Activated CD4-positive, alpha-beta memory T cell treated with anti-CD3 and anti-CD28 coated beads for 36 hours (primary cell): ENCODE measurements around the gene NSUN3. TPM values are rescaled to one million over a fixed set of nuclear protein-coding genes. Genes with fewer than 3 reads are reported as not detected.

Experiments
- CTCF ChIA-PET: fragments of 350-600 bp; sonication (Branson Sonifier 250); formaldehyde crosslinking; loops from one replicate; lab custom pipeline; 2021; ENCODE audit warnings: antibody characterized with exemption, inconsistent platforms; lab: Charles Lee
- POLR2A ChIA-PET: fragments of 350-600 bp; sonication (Branson Sonifier 250); formaldehyde crosslinking; loops from one replicate; lab custom pipeline; 2021; ENCODE audit warnings: antibody characterized with exemption; lab: Charles Lee
- DNase-seq: peaks from one replicate; pipeline ENCODE4 v3.0.0-alpha.2; 2020
- H3K27ac Mint-ChIP-seq: one replicate; pipeline ENCODE4 v1.8.0; 2021; ENCODE audit warnings: mixed read lengths
- H3K27me3 Mint-ChIP-seq: one replicate; pipeline ENCODE4 v1.8.0; 2021; ENCODE audit warnings: mixed read lengths
- H3K36me3 Mint-ChIP-seq: one replicate; pipeline ENCODE4 v1.8.0; 2021; ENCODE audit warnings: mixed read lengths
- H3K4me1 Mint-ChIP-seq: one replicate; pipeline ENCODE4 v1.8.0; 2021; ENCODE audit warnings: low read depth, mixed read lengths
- H3K4me3 Mint-ChIP-seq: one replicate; pipeline ENCODE4 v1.8.0; 2021; ENCODE audit warnings: mild to moderate bottlenecking, mixed read lengths
- H3K9me3 Mint-ChIP-seq: one replicate; pipeline ENCODE4 v1.8.0; 2021; ENCODE audit warnings: mixed read lengths
- intact Hi-C: fragments of 100-400 bp; cut with micrococcal nuclease; formaldehyde crosslinking; loops from one replicate; pipeline ENCODE4 v1.15.1; 2023
- total RNA-seq, 2 experiments: library from RNA; stranded (reverse); gene quantifications; one replicate each; pipeline ENCODE4 v1.2.3, GENCODE V29; 2021

The NSUN3 gene
- total RNA-seq, 2 experiments from 2014 or later = 15.3 to 16.2 TPM

DNA sequence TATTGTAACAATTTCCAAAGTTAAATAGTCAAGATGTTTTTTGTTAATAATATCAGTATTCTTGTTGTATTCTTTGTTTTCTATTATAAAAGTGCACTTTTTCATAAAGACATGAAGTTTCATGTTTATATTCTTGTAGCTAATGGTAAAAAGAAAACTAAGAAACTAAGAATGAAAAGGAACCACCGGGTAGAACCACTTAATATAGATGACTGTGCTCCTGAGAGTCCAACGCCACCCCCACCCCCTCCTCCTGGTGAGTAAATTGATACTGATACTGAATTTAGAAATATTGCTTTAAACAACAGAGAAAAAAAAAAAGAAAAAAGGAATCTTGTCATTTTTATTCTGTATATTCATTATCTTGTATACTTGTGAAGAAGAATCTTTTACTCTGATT lies 13.6 kb upstream of the NSUN3 start:
- CTCF ChIA-PET = interaction anchor here (1.0 to 2.0 kb wide), 2 partner anchors 12 to 13 kb away, joined by 5 read pairs; partner anchors contain the start of genes DHFR2 and NSUN3

DNA sequence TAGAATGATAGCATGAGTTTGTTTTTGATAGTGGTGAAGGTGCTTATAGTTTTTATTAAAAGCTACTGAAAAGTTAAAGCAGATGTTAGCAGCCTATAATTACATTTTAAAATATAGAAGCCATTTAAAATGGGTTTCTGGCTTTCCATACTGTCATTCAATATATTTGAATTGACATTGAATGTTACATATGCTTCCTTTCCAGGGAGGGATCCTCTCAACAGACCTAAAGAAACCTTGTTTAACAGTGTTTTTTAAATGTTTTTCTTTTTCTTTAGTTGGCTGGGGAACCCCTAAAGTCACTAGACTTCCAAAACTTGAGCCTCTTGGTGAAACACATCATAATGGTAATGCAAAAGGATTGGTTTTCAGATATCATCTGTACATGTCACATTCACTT lies 12.3 kb upstream of the NSUN3 start:
- Mint-ChIP-seq H3K27me3 (no peaks in the 10 kb centered on the region), H3K27ac (no peak overlapping the region), H3K36me3 (peaks cover 2% of the 10 kb centered on the region), H3K9me3 (no peaks in the 10 kb centered on the region), H3K4me1 (no peaks in the 10 kb centered on the region), H3K4me3 (no peak overlapping the region)
- intact Hi-C loops = no loop called here
- ChIA-PET POLR2A (no interaction called here), CTCF (no interaction called here)
- no peak for DNase-seq

More for the DNA sequence above, 13.6 kb upstream of the NSUN3 start:
- intact Hi-C loops = no loop called here
- Mint-ChIP-seq H3K27me3 (no peaks in the 10 kb centered on the region), H3K27ac (no peak overlapping the region), H3K9me3 (no peaks in the 10 kb centered on the region), H3K4me3 (no peak overlapping the region), H3K4me1 (no peaks in the 10 kb centered on the region), H3K36me3 (peaks cover 7% of the 10 kb centered on the region)
- POLR2A ChIA-PET = no interaction called here
- peak; percentile 30 for DNase-seq

DNA sequence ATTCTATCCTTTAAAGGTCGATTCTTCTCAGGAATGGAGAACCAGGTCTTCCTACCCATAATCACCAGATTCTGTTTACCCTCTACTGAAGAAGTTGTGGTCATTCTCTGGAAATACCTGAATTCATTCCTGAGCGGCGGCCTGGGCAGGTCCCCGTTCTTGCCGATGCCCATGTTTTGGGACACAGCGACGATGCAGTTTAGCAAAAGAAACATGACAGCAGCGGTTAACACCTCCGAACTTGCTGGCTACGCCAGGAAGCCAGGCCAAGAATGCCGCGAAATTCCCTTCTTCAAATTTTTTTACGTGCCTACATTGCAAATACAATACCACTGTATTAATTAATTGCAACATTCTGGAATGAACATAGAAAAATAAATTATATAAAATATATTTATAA lies 1.6 kb upstream of the NSUN3 start:
- H3K9me3 Mint-ChIP-seq = no peaks in the 10 kb centered on the region
- H3K4me1 Mint-ChIP-seq = peaks cover 38% of the 10 kb centered on the region
- CTCF ChIA-PET = no interaction called here
- H3K4me3 Mint-ChIP-seq = no peak overlapping the region
- no peak for DNase-seq
- POLR2A ChIA-PET = no interaction called here
- intact Hi-C loops = no loop called here
- H3K36me3 Mint-ChIP-seq = peaks cover 27% of the 10 kb centered on the region
- H3K27ac Mint-ChIP-seq = no peak overlapping the region
- H3K27me3 Mint-ChIP-seq = no peaks in the 10 kb centered on the region

DNA sequence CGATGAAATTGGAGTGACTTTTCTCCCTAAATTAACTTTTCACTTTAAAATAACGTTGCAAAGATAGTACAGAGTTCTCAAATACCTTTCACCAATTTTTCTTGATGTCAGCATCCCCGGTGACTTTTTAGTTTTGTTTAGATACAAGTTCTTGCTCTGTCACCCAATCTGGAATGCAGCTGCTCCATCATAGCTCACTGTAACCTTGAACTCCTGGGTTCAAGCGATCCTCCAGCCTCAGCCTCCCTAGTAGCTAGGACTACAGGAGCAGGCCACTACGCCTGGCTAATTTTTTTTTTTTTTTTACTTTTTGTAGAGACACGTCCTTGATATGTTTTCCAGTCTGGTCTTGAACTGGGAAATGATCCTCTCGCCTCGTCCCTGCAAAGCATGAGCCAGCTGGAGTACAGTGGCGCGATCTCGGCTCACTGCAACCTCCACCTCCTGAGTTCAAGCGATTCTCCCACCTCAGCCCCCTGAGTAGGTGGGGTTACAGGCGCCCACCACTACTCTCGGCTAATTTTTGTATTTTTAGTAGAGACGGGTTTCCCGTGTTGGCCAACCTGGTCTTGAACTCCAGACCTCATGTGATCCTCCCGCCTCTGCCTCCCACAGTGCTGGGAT lies 747 bp downstream of the NSUN3 start:
- Mint-ChIP-seq H3K27ac (peak overlapping the region; percentile 99), H3K9me3 (peaks cover 9% of the 10 kb centered on the region), H3K27me3 (no peaks in the 10 kb centered on the region), H3K36me3 (peaks cover 40% of the 10 kb centered on the region), H3K4me1 (peaks cover 51% of the 10 kb centered on the region), H3K4me3 (peak overlapping the region; percentile 96)
- intact Hi-C loops = no loop called here
- no peak for DNase-seq
- CTCF ChIA-PET = interaction anchor here (0.7 to 3.1 kb wide), 6 partner anchors 14 to 1859 kb away, joined by 3 to 12 read pairs (median 4); partner anchors contain the start of gene PROS1
- POLR2A ChIA-PET = interaction anchor here (0.5 to 1.7 kb wide), 2 partner anchors 16 to 52 kb away, joined by 3 to 5 read pairs; no protein-coding TSS in a partner anchor

DNA sequence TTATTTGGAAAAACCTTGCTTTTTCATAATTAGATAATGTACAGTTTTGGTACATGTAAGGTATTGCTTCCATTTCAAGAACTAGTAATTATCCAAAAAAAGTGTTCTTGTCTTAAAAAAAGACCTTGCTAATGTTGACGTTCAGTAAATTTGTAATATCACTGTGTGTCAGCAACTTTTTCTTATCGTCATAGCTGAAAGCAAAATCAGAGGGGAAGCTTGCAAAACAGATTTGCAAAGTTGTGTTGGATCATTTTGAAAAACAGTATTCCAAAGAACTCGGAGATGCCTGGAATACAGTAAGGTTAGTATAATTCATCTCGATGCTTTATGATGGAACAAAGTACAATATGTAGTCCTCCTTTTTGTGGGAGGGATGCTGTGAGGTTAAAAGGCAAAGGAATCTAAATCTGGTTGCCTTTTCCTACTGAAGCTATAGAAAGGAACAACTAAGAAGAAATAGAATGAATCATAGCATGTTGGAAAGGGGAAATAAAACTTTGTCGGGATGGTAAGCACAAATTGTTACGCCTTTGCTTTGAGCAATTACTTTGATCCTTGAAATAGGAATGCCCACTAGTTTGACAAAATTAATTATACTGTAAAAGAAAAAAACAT lies 1.5 kb downstream of the NSUN3 start:
- Mint-ChIP-seq H3K27ac (peak overlapping the region; percentile 99), H3K4me3 (peak overlapping the region; percentile 96), H3K36me3 (peaks cover 42% of the 10 kb centered on the region), H3K27me3 (no peaks in the 10 kb centered on the region), H3K4me1 (peaks cover 57% of the 10 kb centered on the region), H3K9me3 (peaks cover 9% of the 10 kb centered on the region)
- ChIA-PET POLR2A (no interaction called here), CTCF (interaction anchor here (0.7 to 3.1 kb wide), 3 partner anchors 53 to 91 kb away, joined by 3 to 12 read pairs (median 4); partner anchors contain the start of gene PROS1)
- no peak for DNase-seq
- intact Hi-C loops = no loop called here

DNA sequence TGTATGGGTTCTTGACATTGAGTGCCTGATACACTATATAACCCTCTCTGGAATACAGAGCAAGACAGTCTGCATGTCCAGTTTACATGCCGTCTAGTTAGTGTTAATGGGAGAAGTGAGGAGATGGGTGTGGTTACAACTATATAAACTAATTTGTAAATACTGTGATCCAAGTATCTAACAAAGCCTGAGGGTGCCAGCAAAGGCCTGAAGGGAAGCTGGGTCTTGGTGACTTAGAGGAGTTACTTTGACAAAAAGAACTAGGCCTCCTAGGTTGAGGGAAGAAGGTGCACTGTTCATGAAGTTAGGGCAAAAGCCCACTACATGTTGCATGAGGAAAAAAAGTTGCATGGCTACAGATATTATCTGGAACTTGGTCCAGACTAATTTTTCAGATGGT lies 2.3 kb downstream of the NSUN3 start:
- Mint-ChIP-seq H3K36me3 (peaks cover 42% of the 10 kb centered on the region), H3K4me3 (peak overlapping the region; percentile 29), H3K27me3 (no peaks in the 10 kb centered on the region), H3K9me3 (peaks cover 9% of the 10 kb centered on the region), H3K27ac (no peak overlapping the region), H3K4me1 (peaks cover 59% of the 10 kb centered on the region)
- ChIA-PET POLR2A (no interaction called here), CTCF (interaction anchor here (1.6 to 2.3 kb wide), 3 partner anchors 27 to 57 kb away, joined by 3 to 7 read pairs (median 6); no protein-coding TSS in a partner anchor)
- no peak for DNase-seq
- intact Hi-C loops = no loop called here

DNA sequence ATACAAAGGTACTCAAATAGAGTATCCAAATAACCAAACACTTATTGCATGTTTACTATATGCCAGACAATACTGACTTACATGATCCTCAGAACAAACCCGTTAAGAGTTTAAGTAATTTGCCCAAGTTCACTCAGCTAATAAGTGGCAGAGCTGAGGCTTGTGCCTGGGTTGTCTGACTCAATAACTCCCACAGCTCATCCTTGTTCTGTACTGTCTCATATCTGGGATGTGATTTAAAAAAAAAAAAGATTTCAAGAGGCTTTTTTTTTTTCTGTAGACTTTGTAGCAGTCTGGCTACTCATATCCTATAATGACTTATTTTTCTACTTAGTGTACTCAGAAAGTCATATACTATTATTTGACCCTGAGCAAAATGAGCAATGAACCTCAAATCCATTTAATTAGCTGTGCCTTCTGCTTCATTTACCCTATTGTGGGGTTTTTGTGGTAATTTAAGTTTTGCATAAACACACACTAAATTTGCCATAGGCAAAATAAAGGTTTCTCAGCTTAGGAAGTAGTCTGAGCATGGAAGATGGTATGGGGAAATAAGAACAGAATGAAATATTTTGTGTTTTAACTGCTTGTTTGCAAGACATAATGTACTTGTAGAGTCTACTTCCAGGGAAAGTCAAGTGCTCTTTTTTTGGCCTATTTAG lies 3.1 kb downstream of the NSUN3 start:
- Mint-ChIP-seq H3K9me3 (peaks cover 9% of the 10 kb centered on the region), H3K27me3 (no peaks in the 10 kb centered on the region), H3K36me3 (peaks cover 34% of the 10 kb centered on the region), H3K4me1 (peaks cover 61% of the 10 kb centered on the region), H3K27ac (no peak overlapping the region), H3K4me3 (no peak overlapping the region)
- DNase-seq = peak; percentile 32
- intact Hi-C loops = loop anchor here (1.0 kb wide), 1 partner anchor 55 kb away; no protein-coding TSS in a partner anchor
- CTCF ChIA-PET = interaction anchor here (1.6 to 2.3 kb wide), 3 partner anchors 28 to 58 kb away, joined by 3 to 7 read pairs (median 6); no protein-coding TSS in a partner anchor
- POLR2A ChIA-PET = no interaction called here

DNA sequence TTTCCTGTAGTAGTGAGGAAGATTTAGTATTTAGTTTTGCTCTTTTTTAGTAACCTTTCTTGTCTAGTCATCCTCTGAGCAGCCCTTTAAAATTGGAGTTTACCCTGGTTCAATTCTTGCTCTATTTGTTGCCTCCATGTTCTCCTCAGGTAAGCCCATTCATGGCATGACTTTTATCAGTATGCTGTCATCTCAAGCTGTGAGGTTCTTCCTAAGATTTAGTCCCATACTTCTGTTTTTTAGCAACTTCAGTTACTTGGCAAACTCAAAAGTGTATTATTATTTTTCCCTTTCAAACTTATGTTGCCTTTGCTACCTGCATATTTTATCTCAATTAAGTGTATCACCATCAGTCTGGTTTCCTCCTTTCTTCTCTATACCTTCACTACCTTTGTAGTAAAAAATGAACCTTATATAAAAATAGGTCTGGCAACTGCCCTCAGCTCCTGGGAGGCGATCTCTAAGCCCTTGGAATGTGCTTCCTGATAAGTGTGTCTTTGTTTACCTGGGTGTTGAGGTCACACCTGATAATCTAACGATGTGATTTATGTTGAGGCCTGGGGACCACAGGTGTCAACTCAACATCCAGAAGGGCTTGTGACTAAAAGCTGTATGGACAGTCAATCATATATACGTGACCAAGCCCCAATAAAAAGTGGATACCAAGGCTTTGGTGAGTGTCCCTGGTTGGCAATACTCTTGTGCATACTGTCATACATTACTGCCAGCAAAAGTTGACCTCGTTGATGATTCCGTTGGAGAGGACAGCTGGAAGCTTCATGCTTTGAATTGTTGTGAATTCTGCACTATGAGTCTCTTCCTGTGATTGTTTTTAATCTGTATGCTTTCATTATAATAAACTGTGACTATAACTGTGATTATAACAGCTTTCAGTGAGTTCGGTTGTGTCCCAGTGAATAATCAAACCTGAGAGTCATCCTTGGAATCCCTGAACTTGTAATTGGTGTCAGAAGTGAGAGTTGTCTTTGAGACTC lies 3.9 kb downstream of the NSUN3 start:
- Mint-ChIP-seq H3K36me3 (peaks cover 34% of the 10 kb centered on the region), H3K27ac (no peak overlapping the region), H3K9me3 (peaks cover 9% of the 10 kb centered on the region), H3K27me3 (no peaks in the 10 kb centered on the region), H3K4me1 (peaks cover 68% of the 10 kb centered on the region), H3K4me3 (no peak overlapping the region)
- ChIA-PET POLR2A (no interaction called here), CTCF (interaction anchor here (0.9 to 2.3 kb wide), 5 partner anchors 29 to 64 kb away, joined by 3 to 7 read pairs (median 5); no protein-coding TSS in a partner anchor)
- intact Hi-C loops = loop anchor here (1.0 kb wide), 1 partner anchor 56 kb away; no protein-coding TSS in a partner anchor
- DNase-seq = no peak

DNA sequence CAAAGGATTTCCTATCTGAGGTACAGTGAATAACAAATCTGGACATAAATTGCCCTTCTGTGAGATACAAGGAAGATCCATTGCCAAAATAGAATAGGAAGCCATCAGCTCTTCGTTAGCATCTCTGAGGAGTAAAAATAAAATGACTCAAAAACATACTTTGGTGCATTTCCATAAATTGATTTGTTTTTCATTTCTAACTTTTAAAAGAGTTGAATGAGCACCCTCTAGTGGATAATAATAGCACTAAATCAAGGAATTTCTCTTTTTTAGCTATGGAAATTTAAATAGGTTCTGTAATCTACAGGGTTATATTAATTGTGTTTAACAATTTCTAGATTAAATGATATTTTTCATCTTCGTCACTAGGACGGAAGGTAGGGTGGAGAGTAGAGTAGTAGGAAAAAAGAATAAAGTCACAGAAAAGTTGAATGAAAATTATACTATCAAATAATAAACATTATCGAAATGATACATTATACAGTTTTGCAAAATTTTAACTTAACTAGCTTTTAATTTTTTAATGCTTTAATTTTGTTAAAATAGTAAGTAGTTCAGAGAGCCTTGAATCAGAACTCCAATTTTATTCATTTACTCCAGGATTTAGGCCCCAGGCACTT lies 6.4 kb downstream of the NSUN3 start:
- H3K4me1 Mint-ChIP-seq = peaks cover 75% of the 10 kb centered on the region
- peaks cover 9% of the 10 kb centered on the region for H3K9me3 Mint-ChIP-seq
- no peak for DNase-seq
- intact Hi-C loops = loop anchor here (1.0 kb wide), 1 partner anchor 65 kb away; no protein-coding TSS in a partner anchor
- CTCF ChIA-PET = interaction anchor here (0.7 to 3.8 kb wide), 21 partner anchors 13 to 96 kb away, joined by 3 to 52 read pairs (median 4); partner anchors contain the start of genes ARL13B and PROS1
- H3K27ac Mint-ChIP-seq = no peak overlapping the region
- no peak overlapping the region for H3K4me3 Mint-ChIP-seq
- no peaks in the 10 kb centered on the region for H3K27me3 Mint-ChIP-seq
- POLR2A ChIA-PET = no interaction called here
- peaks cover 47% of the 10 kb centered on the region for H3K36me3 Mint-ChIP-seq

DNA sequence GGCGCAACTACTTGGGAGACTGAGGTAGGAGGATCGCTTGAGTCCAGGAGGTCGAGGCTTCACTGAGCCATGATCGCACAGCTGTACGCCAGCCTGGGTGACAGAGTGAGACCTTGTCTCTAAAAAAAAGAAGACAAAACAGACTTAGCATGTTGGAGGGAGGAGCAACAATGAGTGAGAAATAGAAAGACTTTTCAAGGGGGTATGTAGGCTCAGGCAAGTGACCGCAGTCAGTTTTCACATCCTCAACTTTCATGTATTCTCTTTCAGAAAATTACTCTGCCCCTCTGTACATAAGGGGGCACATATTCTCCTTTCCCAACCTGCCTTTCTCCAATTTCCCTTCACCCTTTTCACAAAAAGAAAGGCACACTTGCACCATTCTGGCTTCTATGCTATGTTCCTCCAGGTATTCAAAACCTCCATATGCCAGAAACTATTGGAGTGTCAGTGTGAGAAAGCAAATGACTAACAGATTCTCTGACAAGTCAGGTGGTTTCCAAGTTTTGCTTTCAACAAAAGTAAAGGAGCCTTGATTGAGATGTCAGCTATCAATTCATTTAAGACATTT lies 7.6 kb downstream of the NSUN3 start:
- Mint-ChIP-seq H3K27me3 (no peaks in the 10 kb centered on the region), H3K9me3 (peaks cover 9% of the 10 kb centered on the region), H3K4me3 (no peak overlapping the region), H3K27ac (no peak overlapping the region), H3K4me1 (peaks cover 67% of the 10 kb centered on the region), H3K36me3 (peaks cover 46% of the 10 kb centered on the region)
- ChIA-PET POLR2A (no interaction called here), CTCF (interaction anchor here (1.3 to 3.8 kb wide), 8 partner anchors 18 to 98 kb away, joined by 4 to 52 read pairs (median 6); partner anchors contain the start of genes ARL13B and PROS1)
- intact Hi-C loops = no loop called here
- DNase-seq = no peak
